Motor neuron (in vitro differentiated cells): Measurements from ENCODE around the gene AMY1B. TPM values are rescaled to one million over a fixed set of nuclear protein-coding genes. Genes with fewer than 3 reads are reported as not detected.
"Not testable (repeated sequence)": the region's sequence is repeated elsewhere in the genome, so short reads cannot be mapped to it uniquely, and the experiment has no call there.

Source experiments
- ATAC-seq, 8 experiments: fragments of 200-7000 bp; cut with Tn5 transposase; replicated peaks in 6 of 8; 2 replicates each; pipeline ENCODE4 v1.8.0; 2021; ENCODE audit warnings: mild to moderate bottlenecking in 8 of 8, moderate library complexity in 8 of 8
- H3K27ac ChIP-seq, 2 donors: fragments of 250-450 bp; sonication (Bioruptor Pico); 2 replicates each; pipeline ENCODE4 v1.9.0; 2021; ENCODE audit warnings: antibody characterized with exemption in 2 of 2, mild to moderate bottlenecking in 2 of 2, moderate library complexity in 1 of 2
- H3K4me1 ChIP-seq, 2 donors: fragments of 250-450 bp; sonication (Bioruptor Pico); replicated peaks in 1 of 2; 2 replicates each; pipeline ENCODE4 v1.6.1; 2021; ENCODE audit warnings: antibody characterized with exemption in 2 of 2, mild to moderate bottlenecking in 2 of 2, moderate library complexity in 1 of 2
- H3K4me3 ChIP-seq, 5 donors: fragments of 250-450 bp; sonication (Bioruptor Pico); 2 replicates each; pipeline ENCODE4 v1.9.0; 2021; ENCODE audit warnings: antibody characterized with exemption in 5 of 5, mild to moderate bottlenecking in 5 of 5, moderate library complexity in 4 of 5
- WGBS, 10 experiments: fragments of 450-650 bp; shearing (Covaris generic); methylation state at CpG; one replicate each; pipeline ENCODE4 v1.0.0; 2022; 5-methylcytosine and 5-hydroxymethylcytosine counted together
- in situ Hi-C, 9 experiments: fragments of 400-800 bp; cut with MboI; loops; one replicate each; pipeline ENCODE4 v1.15.0; 2021; ENCODE audit warnings: low sequenced_read_pairs in 9 of 9, low pct_unique_long_range_greater_than_20kb in 2 of 9; ENCODE audit not compliant: unreplicated experiment in 9 of 9
- total RNA-seq, 8 experiments: library from RNA; unstranded; fragments of 300-600 nt; gene quantifications; 2 replicates each; pipeline versions ENCODE4 v1.2.3 to v1.2.4, GENCODE V29; 2022

AMY1B gene
- under 1 TPM in 2 of 8 experiments, not detected in 6; 0.14 to 0.29 TPM for total RNA-seq

- in situ Hi-C loops, H3K4me3 ChIP-seq, H3K4me1 ChIP-seq, ATAC-seq, H3K27ac ChIP-seq: not testable (repeated sequence)
- WGBS, 10 experiments: no CpG with 5 or more reads among the region's 5 CpGs
These were observed at the start of gene AMY1B for GRCh38 chr1:103696110-103696509. TSS of gene AMY1B (minus strand) at chr1:103696210. CDS start at chr1:103695639, 571 bp downstream.

- in situ Hi-C loops, H3K27ac ChIP-seq, H3K4me1 ChIP-seq, ATAC-seq, H3K4me3 ChIP-seq: not testable (repeated sequence)
- no CpG with 5 or more reads among the region's 4 CpGs for WGBS, 10 experiments
These were observed 49.0 kb upstream of the AMY1B start for GRCh38 chr1:103745040-103745439.

DNA sequence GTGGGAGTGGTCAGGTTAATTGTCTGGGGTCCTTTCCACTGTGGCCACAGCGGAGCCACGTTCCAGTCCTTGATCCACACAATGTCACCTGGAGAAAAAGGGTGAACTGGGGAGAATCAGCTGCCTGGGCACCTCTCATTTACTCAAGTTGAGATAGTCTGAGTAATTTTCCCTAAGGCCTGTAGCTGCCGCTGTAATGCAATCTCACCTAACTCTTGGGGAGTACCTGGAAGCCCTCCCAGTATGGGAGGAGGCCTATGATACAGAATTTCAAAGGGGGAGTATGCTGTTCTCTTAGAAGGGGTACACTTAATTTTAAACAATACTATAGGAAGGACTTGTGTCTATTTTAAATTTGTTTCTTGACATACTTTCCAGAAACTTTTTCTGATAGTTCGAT, 48.4 kb upstream of the AMY1B start:
- H3K4me1 ChIP-seq, in situ Hi-C loops, H3K4me3 ChIP-seq, H3K27ac ChIP-seq, ATAC-seq: not testable (repeated sequence)
- no CpG with 5 or more reads among the region's 4 CpGs for WGBS, 10 experiments

GRCh38 chr1:103738031-103738430, 42.0 kb upstream of the AMY1B start:
- H3K4me1 ChIP-seq, ATAC-seq, H3K27ac ChIP-seq, H3K4me3 ChIP-seq, in situ Hi-C loops: not testable (repeated sequence)
- WGBS, 10 experiments: no CpG with 5 or more reads among the region's 3 CpGs

DNA sequence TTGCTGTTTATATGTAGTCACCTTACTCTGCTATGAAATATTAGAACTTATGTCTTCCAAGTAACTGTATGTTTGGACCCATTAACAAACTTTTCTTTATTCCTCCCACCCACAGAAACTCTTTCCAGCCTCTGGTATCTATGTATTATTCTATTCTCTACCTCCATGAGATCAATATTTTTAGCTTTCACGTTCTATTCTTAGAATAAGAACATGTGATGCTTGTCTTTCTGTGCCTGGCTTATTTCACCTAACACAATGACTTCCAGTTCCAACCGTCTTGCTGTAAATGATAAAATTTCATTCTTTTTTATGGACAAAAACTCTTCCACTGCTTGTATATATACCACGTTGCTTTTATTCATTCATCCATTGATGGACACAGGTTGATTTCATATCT, 39.3 kb upstream of the AMY1B start:
- H3K4me3 ChIP-seq, ATAC-seq, H3K27ac ChIP-seq, H3K4me1 ChIP-seq, in situ Hi-C loops: not testable (repeated sequence)
- no CpG with 5 or more reads among the region's 3 CpGs for WGBS, 10 experiments

- H3K27ac ChIP-seq, in situ Hi-C loops, ATAC-seq, H3K4me3 ChIP-seq, H3K4me1 ChIP-seq: not testable (repeated sequence)
- no CpG with 5 or more reads among the region's 2 CpGs for WGBS, 10 experiments
These were observed 25.5 kb upstream of the AMY1B start for GRCh38 chr1:103721473-103721872.

- ATAC-seq, H3K4me3 ChIP-seq, H3K27ac ChIP-seq, H3K4me1 ChIP-seq, in situ Hi-C loops: not testable (repeated sequence)
- WGBS, 10 experiments: 0 to 100% (median 20%) methylated on average over 1 of the region's 6 CpGs; no CpG with 5 or more reads in 7 of the 10 experiments
These were observed 21.4 kb upstream of the AMY1B start for GRCh38 chr1:103717404-103717803.

GRCh38 chr1:103710381-103710780, 14.4 kb upstream of the AMY1B start:
- ATAC-seq, H3K4me3 ChIP-seq, H3K27ac ChIP-seq, in situ Hi-C loops, H3K4me1 ChIP-seq: not testable (repeated sequence)
- no CpG with 5 or more reads among the region's 3 CpGs for WGBS, 10 experiments

DNA sequence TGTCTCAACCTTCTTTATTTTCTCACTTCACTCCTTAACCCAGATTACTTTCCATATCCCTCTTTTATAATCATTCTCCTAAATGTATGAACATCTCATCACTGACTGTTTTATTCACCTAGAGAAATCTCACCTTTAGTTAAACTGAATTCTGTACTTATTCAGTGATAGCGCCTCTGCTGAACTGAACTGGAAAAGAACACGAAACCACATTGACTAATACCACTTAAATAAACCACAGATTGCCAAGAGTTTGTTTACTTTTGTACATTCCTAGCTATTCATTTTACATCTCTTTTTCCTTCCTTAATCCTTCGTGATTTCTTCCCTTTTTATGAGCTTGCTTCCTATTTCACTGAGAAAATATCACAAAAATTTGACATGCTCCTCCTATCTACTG, 11.7 kb upstream of the AMY1B start:
- H3K4me1 ChIP-seq, H3K27ac ChIP-seq, ATAC-seq, in situ Hi-C loops, H3K4me3 ChIP-seq: not testable (repeated sequence)
- no CpG with 5 or more reads among the region's 3 CpGs for WGBS, 10 experiments

DNA sequence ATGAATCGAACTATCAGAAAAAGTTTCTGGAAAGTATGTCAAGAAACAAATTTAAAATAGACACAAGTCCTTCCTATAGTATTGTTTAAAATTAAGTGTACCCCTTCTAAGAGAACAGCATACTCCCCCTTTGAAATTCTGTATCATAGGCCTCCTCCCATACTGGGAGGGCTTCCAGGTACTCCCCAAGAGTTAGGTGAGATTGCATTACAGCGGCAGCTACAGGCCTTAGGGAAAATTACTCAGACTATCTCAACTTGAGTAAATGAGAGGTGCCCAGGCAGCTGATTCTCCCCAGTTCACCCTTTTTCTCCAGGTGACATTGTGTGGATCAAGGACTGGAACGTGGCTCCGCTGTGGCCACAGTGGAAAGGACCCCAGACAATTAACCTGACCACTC, 5.2 kb upstream of the AMY1B start:
- H3K4me3 ChIP-seq, in situ Hi-C loops, H3K4me1 ChIP-seq, H3K27ac ChIP-seq, ATAC-seq: not testable (repeated sequence)
- no CpG with 5 or more reads among the region's 4 CpGs for WGBS, 10 experiments

GRCh38 chr1:103700669-103701068, 4.7 kb upstream of the AMY1B start:
- no CpG with 5 or more reads among the region's 4 CpGs for WGBS, 10 experiments
- ATAC-seq, H3K4me1 ChIP-seq, H3K4me3 ChIP-seq, in situ Hi-C loops, H3K27ac ChIP-seq: not testable (repeated sequence)

GRCh38 chr1:103697430-103697829, 1.4 kb upstream of the AMY1B start:
- H3K27ac ChIP-seq, H3K4me3 ChIP-seq, in situ Hi-C loops, H3K4me1 ChIP-seq: not testable (repeated sequence)
- ATAC-seq: peak in 4 of 8 experiments; percentile 19 to 86 (median 72)
- WGBS, 10 experiments: no CpG with 5 or more reads among the region's 6 CpGs

DNA sequence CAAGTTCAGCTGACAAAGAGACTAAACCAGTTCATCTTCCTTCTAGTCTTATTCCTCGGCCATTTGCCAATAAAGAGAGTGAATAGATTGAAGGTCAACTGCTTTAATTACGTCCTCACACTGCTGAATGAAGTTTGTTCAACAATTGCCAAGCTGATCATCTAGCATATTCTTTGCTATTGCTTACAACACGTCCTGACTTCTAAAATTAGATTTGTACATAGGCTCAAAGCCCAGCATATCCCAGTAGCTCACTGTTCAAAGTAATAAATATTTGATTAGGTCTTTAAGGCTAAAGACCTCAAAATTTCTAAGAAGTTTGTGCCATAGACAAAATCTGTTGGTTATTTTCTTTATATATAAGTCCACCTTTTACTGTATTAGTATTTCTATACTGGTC, 19.7 kb downstream of the AMY1B start:
- H3K4me3 ChIP-seq, in situ Hi-C loops, H3K4me1 ChIP-seq, H3K27ac ChIP-seq, ATAC-seq: not testable (repeated sequence)
- no CpG with 5 or more reads among the region's 3 CpGs for WGBS, 10 experiments

- H3K27ac ChIP-seq, H3K4me3 ChIP-seq, ATAC-seq, in situ Hi-C loops, H3K4me1 ChIP-seq: not testable (repeated sequence)
- WGBS, 10 experiments: no CpG with 5 or more reads among the region's 5 CpGs
These were observed 40.5 kb downstream of the AMY1B start, which contains the start of gene AMY1A for GRCh38 chr1:103655460-103655859. TSS of gene AMY1A (plus strand) at chr1:103655760. CDS start at chr1:103656331, 571 bp downstream.
